ENCODE results near the gene MAZ. TPM values are rescaled to one million over a fixed set of nuclear protein-coding genes. Genes with fewer than 3 reads are reported as not detected.

MAZ gene
- total RNA-seq, 3 donors from 2014 or later (not counting 1 experiment from before 2014, with no cell fraction given), result 234 to 265 (median 252) TPM

DNA sequence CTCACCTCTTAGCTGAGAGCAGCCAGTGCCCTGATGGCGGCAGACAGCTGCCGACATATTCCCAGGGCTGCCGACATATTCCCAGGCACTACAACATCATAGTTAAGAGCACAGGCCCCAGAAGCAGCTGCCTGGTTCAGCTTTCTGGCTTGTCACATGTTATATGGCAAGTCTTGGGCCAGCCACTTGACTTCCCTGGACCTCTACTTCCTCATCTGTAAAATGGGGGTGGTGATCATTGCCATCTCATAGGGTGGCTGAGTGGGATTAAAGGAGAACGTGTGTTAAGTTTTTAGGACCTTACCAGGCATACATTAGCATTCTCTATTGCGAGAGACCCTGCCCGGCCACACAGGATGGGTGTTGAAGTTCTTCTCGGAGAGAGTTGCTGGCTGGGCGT is 37.6 kb downstream of the MAZ start:
- WGBS (ENCODE audit: insufficient coverage), result 96% methylated on average over 8 of the region's 8 CpGs
- Mint-ChIP-seq H3K27me3 (ENCODE audit: low read depth in 2 of 2) (no peaks in the 10 kb centered on the region), H3K27ac (no peak overlapping the region), H3K9me3 (no peaks in the 10 kb centered on the region), H3K36me3 (no peaks in the 10 kb centered on the region), H3K4me1 (peaks cover 0 to 6% of the 10 kb centered on the region in 2 donors), H3K4me3 (no peak overlapping the region)
- Histone ChIP-seq H3K9me3 (ENCODE audit: control insufficient read depth, insufficient read depth, low read length) (no peaks in the 10 kb centered on the region), H3K27ac (ENCODE audit: low read length) (no peak overlapping the region), H3K36me3 (ENCODE audit: control insufficient read depth, insufficient read depth, low read length) (peaks cover 60% of the 10 kb centered on the region), H3K4me1 (ENCODE audit: control insufficient read depth, insufficient read depth, low read length) (peaks cover 5% of the 10 kb centered on the region), H3K4me3 (ENCODE audit: low read length) (no peak overlapping the region), H3K27me3 (ENCODE audit: control insufficient read depth, insufficient read depth, low read length) (no peaks in the 10 kb centered on the region)
- ATAC-seq, result no peak
- TF ChIP-seq, protein P1, sequence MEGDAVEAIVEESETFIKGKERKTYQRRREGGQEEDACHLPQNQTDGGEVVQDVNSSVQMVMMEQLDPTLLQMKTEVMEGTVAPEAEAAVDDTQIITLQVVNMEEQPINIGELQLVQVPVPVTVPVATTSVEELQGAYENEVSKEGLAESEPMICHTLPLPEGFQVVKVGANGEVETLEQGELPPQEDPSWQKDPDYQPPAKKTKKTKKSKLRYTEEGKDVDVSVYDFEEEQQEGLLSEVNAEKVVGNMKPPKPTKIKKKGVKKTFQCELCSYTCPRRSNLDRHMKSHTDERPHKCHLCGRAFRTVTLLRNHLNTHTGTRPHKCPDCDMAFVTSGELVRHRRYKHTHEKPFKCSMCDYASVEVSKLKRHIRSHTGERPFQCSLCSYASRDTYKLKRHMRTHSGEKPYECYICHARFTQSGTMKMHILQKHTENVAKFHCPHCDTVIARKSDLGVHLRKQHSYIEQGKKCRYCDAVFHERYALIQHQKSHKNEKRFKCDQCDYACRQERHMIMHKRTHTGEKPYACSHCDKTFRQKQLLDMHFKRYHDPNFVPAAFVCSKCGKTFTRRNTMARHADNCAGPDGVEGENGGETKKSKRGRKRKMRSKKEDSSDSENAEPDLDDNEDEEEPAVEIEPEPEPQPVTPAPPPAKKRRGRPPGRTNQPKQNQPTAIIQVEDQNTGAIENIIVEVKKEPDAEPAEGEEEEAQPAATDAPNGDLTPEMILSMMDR (IDR thresholded peaks at IDR 0.05), result no peak
- intact Hi-C loops (cut with micrococcal nuclease), result no loop called here
- DNase-seq, result no peak

DNA sequence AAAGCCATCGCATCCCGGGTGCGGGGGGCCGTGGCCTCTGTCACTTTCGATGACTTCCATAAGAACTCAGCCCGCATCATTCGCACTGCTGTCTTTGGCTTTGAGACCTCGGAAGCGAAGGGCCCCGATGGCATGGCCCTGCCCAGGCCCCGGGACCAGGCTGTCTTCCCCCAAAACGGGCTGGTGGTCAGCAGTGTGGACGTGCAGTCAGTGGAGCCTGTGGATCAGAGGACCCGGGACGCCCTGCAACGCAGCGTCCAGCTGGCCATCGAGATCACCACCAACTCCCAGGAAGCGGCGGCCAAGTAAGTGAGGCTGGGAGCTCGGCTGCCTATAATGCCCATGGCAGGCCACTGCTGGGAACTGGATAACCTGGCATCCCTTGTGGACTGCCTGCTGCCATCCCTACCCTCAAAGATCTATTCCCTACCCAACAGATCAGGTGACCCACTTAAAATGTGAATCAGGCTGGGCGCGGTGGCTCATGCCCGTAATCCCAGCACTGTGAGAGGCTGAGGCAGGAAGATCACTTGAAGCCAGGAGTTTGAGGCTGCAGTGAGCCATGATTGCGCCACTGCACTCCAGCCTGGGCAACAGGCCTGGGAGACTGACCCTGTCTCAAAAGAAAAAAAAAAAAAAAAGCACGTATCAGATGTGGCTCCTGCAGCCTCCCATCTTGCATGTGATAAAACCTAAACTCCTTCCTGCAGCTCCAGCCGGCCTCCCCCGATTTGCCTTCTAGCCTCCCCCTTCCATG is 38.4 kb downstream of the MAZ start:
- DNase-seq, result no peak
- peak overlapping the region in 1 of 2 donors; percentile 63 for H3K27ac Mint-ChIP-seq
- ATAC-seq, result no peak

DNA sequence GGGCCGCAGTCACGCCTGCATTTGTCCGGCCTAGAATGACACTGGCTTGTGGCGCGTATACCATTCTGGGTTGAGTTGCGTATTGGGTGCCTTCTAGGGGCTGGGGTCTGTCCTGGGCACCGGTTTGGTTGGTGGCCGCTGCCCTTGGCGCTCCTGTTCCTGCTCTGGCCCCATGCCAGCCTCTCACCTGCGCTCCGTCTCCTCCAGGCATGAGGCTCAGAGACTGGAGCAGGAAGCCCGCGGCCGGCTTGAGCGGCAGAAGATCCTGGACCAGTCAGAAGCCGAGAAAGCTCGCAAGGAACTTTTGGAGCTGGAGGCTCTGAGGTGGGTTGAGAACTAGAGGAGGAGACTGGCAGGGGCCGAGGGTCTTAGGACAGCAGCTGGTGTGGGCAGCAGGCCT is 39.3 kb downstream of the MAZ start:
- 96% methylated on average over 18 of the region's 18 CpGs for WGBS (ENCODE audit: insufficient coverage)
- H3K9me3 ChIP-seq (ENCODE audit: control insufficient read depth, insufficient read depth, low read length), result no peaks in the 10 kb centered on the region
- Mint-ChIP-seq H3K36me3 (no peaks in the 10 kb centered on the region), H3K9me3 (no peaks in the 10 kb centered on the region), H3K27me3 (ENCODE audit: low read depth in 2 of 2) (no peaks in the 10 kb centered on the region), H3K4me1 (peaks cover 0 to 6% of the 10 kb centered on the region in 2 donors), H3K4me3 (no peak overlapping the region), H3K27ac (peak overlapping the region in 1 of 2 donors; percentile 63)
- H3K27ac ChIP-seq (ENCODE audit: low read length), result no peak overlapping the region
- DNase-seq (no peak), ATAC-seq (no peak)
- H3K4me1 ChIP-seq (ENCODE audit: control insufficient read depth, insufficient read depth, low read length), result peaks cover 5% of the 10 kb centered on the region
- intact Hi-C loops (cut with micrococcal nuclease), result no loop called here
- H3K36me3 ChIP-seq (ENCODE audit: control insufficient read depth, insufficient read depth, low read length), result peaks cover 46% of the 10 kb centered on the region
- TF ChIP-seq, protein P1 (IDR thresholded peaks at IDR 0.05), result no peak
- H3K27me3 ChIP-seq (ENCODE audit: control insufficient read depth, insufficient read depth, low read length), result no peaks in the 10 kb centered on the region
- H3K4me3 ChIP-seq (ENCODE audit: low read length), result no peak overlapping the region

More for the DNA sequence above, 38.4 kb downstream of the MAZ start:
- no peak overlapping the region for H3K4me3 ChIP-seq (ENCODE audit: low read length)
- H3K27me3 Mint-ChIP-seq (ENCODE audit: low read depth in 2 of 2), result no peaks in the 10 kb centered on the region
- peaks cover 0 to 6% of the 10 kb centered on the region in 2 donors for H3K4me1 Mint-ChIP-seq
- no peaks in the 10 kb centered on the region for H3K27me3 ChIP-seq (ENCODE audit: control insufficient read depth, insufficient read depth, low read length)
- H3K4me1 ChIP-seq (ENCODE audit: control insufficient read depth, insufficient read depth, low read length), result peaks cover 5% of the 10 kb centered on the region
- H3K36me3 ChIP-seq (ENCODE audit: control insufficient read depth, insufficient read depth, low read length), result peaks cover 53% of the 10 kb centered on the region
- no peak overlapping the region for H3K4me3 Mint-ChIP-seq
- H3K9me3 Mint-ChIP-seq, result no peaks in the 10 kb centered on the region
- WGBS (ENCODE audit: insufficient coverage), result 95% methylated on average over 27 of the region's 28 CpGs
- H3K36me3 Mint-ChIP-seq, result no peaks in the 10 kb centered on the region
- intact Hi-C loops (cut with micrococcal nuclease), result no loop called here
- H3K27ac ChIP-seq (ENCODE audit: low read length), result no peak overlapping the region
- no peaks in the 10 kb centered on the region for H3K9me3 ChIP-seq (ENCODE audit: control insufficient read depth, insufficient read depth, low read length)
- TF ChIP-seq, protein P1 (IDR thresholded peaks at IDR 0.05), result no peak

All from natural killer cell (primary cell).